Anterior cingulate cortex (tissue), 58 donors: ENCODE results near the gene EEPD1.

Experiments used
- DNase-seq, 58 donors: peaks; one replicate each; lab custom pipeline; 2025; lab: John Stamatoyannopoulos, UW

Gene EEPD1

GRCh38 chr7:36151921-36152755 is 916 bp upstream of the EEPD1 start:
- peak in 2 of 58 donors; percentile 25 to 49 for DNase-seq

- DNase-seq, result peak in 13 of 58 donors; percentile 22 to 68 (median 49)
Measured at GRCh38 chr7:36153571-36154097, 580 bp downstream of the EEPD1 start.

GRCh38 chr7:36154255-36155212 is 1.5 kb downstream of the EEPD1 start:
- DNase-seq, result peak in 3 of 58 donors; percentile 5 to 20 (median 7)

- DNase-seq, result peak in 37 of 58 donors; percentile 5 to 68 (median 29)
Measured at GRCh38 chr7:36155811-36156361, 2.8 kb downstream of the EEPD1 start.

GRCh38 chr7:36157527-36158320 is 4.7 kb downstream of the EEPD1 start:
- no peak for DNase-seq

GRCh38 chr7:36158321-36158605 is 5.2 kb downstream of the EEPD1 start:
- DNase-seq, result no peak

- no peak for DNase-seq
Measured at GRCh38 chr7:36159618-36160017, 6.6 kb downstream of the EEPD1 start.

GRCh38 chr7:36160313-36160712 is 7.3 kb downstream of the EEPD1 start:
- DNase-seq, result no peak

GRCh38 chr7:36161996-36162395 is 8.9 kb downstream of the EEPD1 start:
- no peak for DNase-seq

- DNase-seq, result no peak
Measured at GRCh38 chr7:36165059-36165458, 12.0 kb downstream of the EEPD1 start.

- DNase-seq, result no peak
Measured at GRCh38 chr7:36165802-36166201, 12.7 kb downstream of the EEPD1 start.

- no peak for DNase-seq
Measured at GRCh38 chr7:36167403-36168050, 14.5 kb downstream of the EEPD1 start.

GRCh38 chr7:36171503-36171902 is 18.4 kb downstream of the EEPD1 start:
- no peak for DNase-seq

GRCh38 chr7:36175886-36176285 is 22.8 kb downstream of the EEPD1 start:
- peak in 9 of 58 donors; percentile 12 to 30 (median 17) for DNase-seq

- no peak for DNase-seq
Measured at GRCh38 chr7:36176697-36177096, 23.6 kb downstream of the EEPD1 start.

- DNase-seq, result no peak
Measured at GRCh38 chr7:36180121-36180520, 27.1 kb downstream of the EEPD1 start.

GRCh38 chr7:36181668-36182067 is 28.6 kb downstream of the EEPD1 start:
- DNase-seq, result no peak

GRCh38 chr7:36182854-36183604 is 30.0 kb downstream of the EEPD1 start:
- DNase-seq, result peak in 1 of 58 donors; percentile 47

- DNase-seq, result no peak
Measured at GRCh38 chr7:36185092-36185491, 32.0 kb downstream of the EEPD1 start.
